Hepatocyte (in vitro differentiated cells): ENCODE data around the gene DAB2IP. TPM values are rescaled to one million over a fixed set of nuclear protein-coding genes. Genes with fewer than 3 reads are reported as not detected.

Experiments used
- DNase-seq: peaks from one replicate; pipeline ENCODE4 v3.0.0-alpha.2; 2016; ENCODE audit warnings: low spot score
- H2AFZ ChIP-seq: fragments of 200-600 bp; sonication (generic); 2 replicates; pipeline ENCODE4 v1.6.0; 2016; ENCODE audit warnings: antibody characterized with exemption, mild to moderate bottlenecking
- H3K27ac ChIP-seq: fragments of 200-600 bp; sonication (generic); 2 replicates; pipeline ENCODE4 v1.5.1; 2016; ENCODE audit warnings: mild to moderate bottlenecking
- H3K27me3 ChIP-seq: fragments of 200-600 bp; sonication (generic); 2 replicates; pipeline ENCODE4 v1.6.1; 2016
- H3K36me3 ChIP-seq: fragments of 200-600 bp; sonication (generic); replicated peaks from 2 replicates; pipeline ENCODE4 v1.5.1; 2016; ENCODE audit warnings: low read depth; ENCODE audit not compliant: insufficient read depth
- H3K4me1 ChIP-seq: fragments of 200-600 bp; sonication (generic); 2 replicates; pipeline ENCODE4 v1.5.1; 2016; ENCODE audit warnings: mild to moderate bottlenecking, moderate library complexity; ENCODE audit not compliant: insufficient read depth
- H3K4me2 ChIP-seq: fragments of 200-600 bp; sonication (generic); 2 replicates; pipeline ENCODE4 v1.6.0; 2016
- H3K4me3 ChIP-seq: fragments of 200-600 bp; sonication (generic); 2 replicates; pipeline ENCODE4 v1.5.1; 2016; ENCODE audit warnings: mild to moderate bottlenecking
- H3K79me2 ChIP-seq: fragments of 200-600 bp; sonication (generic); 2 replicates; pipeline ENCODE4 v1.6.0; 2017; ENCODE audit warnings: mild to moderate bottlenecking
- H3K9me2 ChIP-seq: fragments of 200-600 bp; sonication (generic); replicated peaks from 2 replicates; pipeline ENCODE4 v1.6.0; 2017; ENCODE audit warnings: mild to moderate bottlenecking; ENCODE audit not compliant: insufficient read depth
- H3K9me3 ChIP-seq: fragments of 200-600 bp; sonication (generic); 2 replicates; pipeline ENCODE4 v1.5.1; 2016; ENCODE audit warnings: low read depth, mild to moderate bottlenecking
- H4K20me1 ChIP-seq: fragments of 200-600 bp; sonication (generic); 2 replicates; pipeline ENCODE4 v1.6.0; 2016; ENCODE audit warnings: mild to moderate bottlenecking; ENCODE audit not compliant: insufficient read depth, poor library complexity, severe bottlenecking
- CTCF ChIP-seq: fragments of 200-600 bp; sonication (generic); IDR thresholded peaks from 2 replicates; pipeline ENCODE4 v1.5.1; 2016; ENCODE audit warnings: antibody characterized with exemption, mild to moderate bottlenecking; ENCODE audit not compliant: poor library complexity
- EZH2 ChIP-seq: fragments of 200-600 bp; sonication (generic); IDR thresholded peaks from 2 replicates; pipeline ENCODE4 v1.6.1; 2016; ENCODE audit warnings: antibody characterized with exemption, mild to moderate bottlenecking, borderline replicate concordance
- EZH2phosphoT487 ChIP-seq: fragments of 200-600 bp; sonication (generic); IDR thresholded peaks from one replicate; pipeline ENCODE4 v1.6.1; 2018; ENCODE audit warnings: antibody characterized with exemption, mild to moderate bottlenecking, low read depth, moderate library complexity; ENCODE audit not compliant: unreplicated experiment, severe bottlenecking
- WGBS: methylation state at CpG from one replicate; pipeline ENCODE4 v1.1.6; 2016; ENCODE audit warnings: low lambda C conversion rate; ENCODE audit errors: missing lambda C conversion rate; 5-methylcytosine and 5-hydroxymethylcytosine counted together
- polyA plus RNA-seq: library from polyadenylated mRNA; unstranded; fragments of >200 nt; fragmentation: Nextera tagmentation; extraction: Ambion mirVana; gene quantifications from 2 replicates; pipeline ENCODE4 v1.2.1, GENCODE V29; 2016
- total RNA-seq: library from RNA; depleted of rRNA; stranded (reverse); fragments of >200 nt; gene quantifications from 2 replicates; pipeline ENCODE4 v1.2.3, GENCODE V29; 2014

Gene DAB2IP
- total and polyA plus RNA-seq, 2 experiments from 2014 or later: 11.6 to 31.0 TPM

GRCh38 chr9:121748727-121749423 is 97.4 kb downstream of the DAB2IP start:
- Histone ChIP-seq H3K4me2 (no peak overlapping the region), H3K27me3 (no peaks in the 10 kb centered on the region), H4K20me1 (peaks cover 63% of the 10 kb centered on the region), H3K4me3 (no peak overlapping the region), H3K27ac (no peak overlapping the region), H3K4me1 (peaks cover 26% of the 10 kb centered on the region), H3K9me3 (no peaks in the 10 kb centered on the region), H3K79me2 (peaks cover 95% of the 10 kb centered on the region), H3K36me3 (no peaks in the 10 kb centered on the region), H3K9me2 (no peaks in the 10 kb centered on the region), H2AFZ (no peak overlapping the region)
- TF ChIP-seq EZH2phosphoT487: no peak
- no peak for TF ChIP-seq CTCF
- no peak for TF ChIP-seq EZH2
- 92% methylated on average over 11 of the region's 11 CpGs for whole genome bisulfite sequencing
- no peak for DNase-seq

DNA sequence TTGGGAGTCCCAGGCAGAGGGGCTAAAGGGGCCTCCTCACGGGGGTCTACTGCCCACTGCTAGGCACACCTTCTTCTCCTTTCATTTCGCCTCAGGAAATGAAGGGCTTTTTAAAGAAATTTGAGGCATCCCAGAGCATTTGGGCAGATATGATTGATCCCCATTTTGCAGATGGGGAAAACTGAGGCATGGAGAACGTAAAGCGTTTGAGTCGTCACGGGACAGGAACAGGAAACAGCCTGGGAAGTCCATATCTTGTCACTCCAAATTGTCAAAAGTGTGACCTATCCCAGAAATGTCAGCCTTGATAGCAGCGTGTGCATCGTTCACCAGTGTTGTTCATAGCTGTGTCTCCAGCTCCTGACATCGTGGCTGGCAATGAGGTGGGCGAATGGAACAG is 98.2 kb downstream of the DAB2IP start:
- Histone ChIP-seq H3K9me3 (no peaks in the 10 kb centered on the region), H3K27ac (no peak overlapping the region), H3K4me1 (peaks cover 18% of the 10 kb centered on the region), H4K20me1 (peaks cover 69% of the 10 kb centered on the region), H3K79me2 (peaks cover 98% of the 10 kb centered on the region), H3K27me3 (no peaks in the 10 kb centered on the region), H3K9me2 (no peaks in the 10 kb centered on the region), H3K36me3 (no peaks in the 10 kb centered on the region), H2AFZ (no peak overlapping the region), H3K4me3 (no peak overlapping the region), H3K4me2 (no peak overlapping the region)
- DNase-seq: no peak
- WGBS: 94% methylated on average over 10 of the region's 10 CpGs
- TF ChIP-seq CTCF: no peak

DNA sequence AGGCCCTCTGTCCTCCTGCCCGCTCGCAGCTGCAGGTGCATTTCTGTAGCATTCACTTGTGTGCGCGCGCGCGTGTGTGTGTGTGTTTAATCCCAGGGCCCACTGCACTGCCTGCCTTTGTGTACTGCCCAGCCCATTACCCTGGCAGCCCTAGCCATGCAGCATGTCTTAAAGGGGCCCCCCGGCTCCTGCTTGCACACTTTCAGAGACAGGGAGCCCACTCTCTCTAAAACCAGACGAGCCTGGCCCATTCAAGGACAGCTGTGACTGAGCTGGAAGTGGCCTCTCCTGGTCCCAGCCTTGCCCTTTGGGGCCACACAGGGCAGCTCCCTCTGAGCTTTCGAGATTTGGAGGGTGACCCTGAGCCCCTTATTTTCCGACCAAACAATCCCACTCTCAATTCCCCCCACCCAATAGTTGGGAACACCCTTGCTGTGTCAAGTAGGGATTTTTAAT is 98.9 kb downstream of the DAB2IP start:
- 88% methylated on average over 11 of the region's 11 CpGs for WGBS
- no peak for TF ChIP-seq EZH2
- no peak for TF ChIP-seq EZH2phosphoT487
- no peak for TF ChIP-seq CTCF
- DNase-seq: no peak
- no peaks in the 10 kb centered on the region for H3K27me3 ChIP-seq
- peaks cover 66% of the 10 kb centered on the region for H4K20me1 ChIP-seq
- peaks cover 96% of the 10 kb centered on the region for H3K79me2 ChIP-seq
- H3K9me2 ChIP-seq: no peaks in the 10 kb centered on the region
- no peaks in the 10 kb centered on the region for H3K9me3 ChIP-seq
- H3K4me1 ChIP-seq: peaks cover 11% of the 10 kb centered on the region
- no peak overlapping the region for H3K4me3 ChIP-seq
- H2AFZ ChIP-seq: no peak overlapping the region
- peak overlapping the region; percentile 68 for H3K27ac ChIP-seq
- H3K4me2 ChIP-seq: peak overlapping the region; percentile 44
- no peaks in the 10 kb centered on the region for H3K36me3 ChIP-seq
